ENCODE measurements around the gene FRMD1.

DNA sequence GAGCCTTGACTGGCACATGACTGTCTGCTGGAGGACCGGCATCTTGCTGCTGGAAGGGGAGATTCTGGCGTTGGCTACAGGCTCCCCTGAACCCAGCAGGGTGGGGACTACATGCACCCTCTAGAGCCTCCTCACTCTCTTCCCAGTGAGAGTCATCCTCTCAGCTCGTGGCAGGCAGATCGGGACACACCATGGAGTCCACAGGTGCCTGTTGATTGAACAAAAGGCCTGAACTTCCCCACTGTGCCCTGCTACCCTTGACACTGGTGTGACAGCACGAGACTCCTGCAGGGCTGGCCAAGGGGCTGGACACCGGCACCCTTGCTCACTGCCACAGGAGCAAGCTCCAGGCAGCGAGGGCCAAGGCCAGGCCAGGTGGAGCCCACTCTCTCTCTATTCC is 8.2 kb downstream of the FRMD1 start:
- TF ChIP-seq, protein P1, sequence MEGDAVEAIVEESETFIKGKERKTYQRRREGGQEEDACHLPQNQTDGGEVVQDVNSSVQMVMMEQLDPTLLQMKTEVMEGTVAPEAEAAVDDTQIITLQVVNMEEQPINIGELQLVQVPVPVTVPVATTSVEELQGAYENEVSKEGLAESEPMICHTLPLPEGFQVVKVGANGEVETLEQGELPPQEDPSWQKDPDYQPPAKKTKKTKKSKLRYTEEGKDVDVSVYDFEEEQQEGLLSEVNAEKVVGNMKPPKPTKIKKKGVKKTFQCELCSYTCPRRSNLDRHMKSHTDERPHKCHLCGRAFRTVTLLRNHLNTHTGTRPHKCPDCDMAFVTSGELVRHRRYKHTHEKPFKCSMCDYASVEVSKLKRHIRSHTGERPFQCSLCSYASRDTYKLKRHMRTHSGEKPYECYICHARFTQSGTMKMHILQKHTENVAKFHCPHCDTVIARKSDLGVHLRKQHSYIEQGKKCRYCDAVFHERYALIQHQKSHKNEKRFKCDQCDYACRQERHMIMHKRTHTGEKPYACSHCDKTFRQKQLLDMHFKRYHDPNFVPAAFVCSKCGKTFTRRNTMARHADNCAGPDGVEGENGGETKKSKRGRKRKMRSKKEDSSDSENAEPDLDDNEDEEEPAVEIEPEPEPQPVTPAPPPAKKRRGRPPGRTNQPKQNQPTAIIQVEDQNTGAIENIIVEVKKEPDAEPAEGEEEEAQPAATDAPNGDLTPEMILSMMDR (IDR thresholded peaks at IDR 0.05 in 2 of 3, conservative IDR thresholded peaks at IDR 0.05 in 1 of 3; ENCODE audit: borderline replicate concordance in 1 of 3, insufficient read depth in 1 of 3, low read depth in 2 of 3, low read length in 2 of 3) = no peak
- TF ChIP-seq EZH2 (IDR thresholded peaks at IDR 0.05) = no peak

Measured in HCT116 (cell line).